ENCODE data around the gene C1QTNF6. TPM values are rescaled to one million over a fixed set of nuclear protein-coding genes. Genes with fewer than 3 reads are reported as not detected.

Gene C1QTNF6
- total RNA-seq, 1 donor from 2014 or later: 7.7 TPM

GRCh38 chr22:37164505-37164887 lies 23.6 kb downstream of the C1QTNF6 start:
- intact Hi-C loops (cut with micrococcal nuclease): loop anchor here (10.0 kb wide), 1 partner anchor 390 kb away; the partner anchor contains the start of gene IFT27

DNA sequence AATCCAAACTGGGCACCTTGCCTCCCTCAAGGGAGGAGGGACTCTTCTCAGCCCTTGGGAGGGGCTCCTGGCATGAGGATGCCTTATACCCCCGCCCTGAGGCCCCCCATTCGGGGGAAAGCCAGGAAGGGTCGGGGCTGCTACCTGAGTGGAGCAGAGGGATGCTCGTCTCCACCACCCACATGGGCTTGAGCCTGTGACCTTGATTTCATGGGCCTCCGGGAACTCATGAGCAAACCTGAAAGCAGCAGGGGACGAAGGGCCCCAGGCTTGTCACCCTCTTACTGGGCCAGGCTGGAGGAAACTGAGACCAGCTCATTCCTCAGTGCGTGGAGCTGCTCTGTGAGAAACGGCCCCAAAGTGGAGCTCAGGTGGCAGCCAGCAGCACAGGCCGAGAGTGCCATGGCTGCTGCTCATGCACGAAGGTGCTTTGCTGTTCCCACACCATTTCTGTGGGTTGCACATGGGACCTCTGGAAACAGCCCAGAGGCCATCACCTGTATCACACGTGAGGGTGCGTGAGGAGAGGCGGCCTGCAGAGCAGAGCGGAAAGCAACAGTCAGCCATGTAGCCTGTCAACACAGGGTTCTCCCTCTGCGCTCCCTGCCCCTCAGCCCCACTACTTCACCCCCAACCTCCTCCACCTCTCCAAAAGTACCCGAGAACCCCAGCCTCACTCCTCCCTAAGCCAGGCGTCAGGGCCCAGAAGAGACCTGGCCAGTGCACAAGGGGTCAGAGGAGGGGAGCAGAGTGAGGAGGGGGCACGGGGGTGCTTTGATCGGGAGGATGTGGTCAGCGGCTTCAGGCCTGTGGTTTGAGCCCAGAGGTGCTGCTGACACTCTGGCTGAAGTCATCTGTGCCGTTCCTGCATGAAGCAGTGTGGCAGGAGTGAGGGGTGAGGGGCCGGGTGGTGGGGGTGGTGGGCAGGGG lies 24.2 kb downstream of the C1QTNF6 start:
- intact Hi-C loops (cut with micrococcal nuclease): loop anchor here (2.0 to 10.0 kb wide), 4 partner anchors 55 to 389 kb away; partner anchors contain the start of gene IFT27

DNA sequence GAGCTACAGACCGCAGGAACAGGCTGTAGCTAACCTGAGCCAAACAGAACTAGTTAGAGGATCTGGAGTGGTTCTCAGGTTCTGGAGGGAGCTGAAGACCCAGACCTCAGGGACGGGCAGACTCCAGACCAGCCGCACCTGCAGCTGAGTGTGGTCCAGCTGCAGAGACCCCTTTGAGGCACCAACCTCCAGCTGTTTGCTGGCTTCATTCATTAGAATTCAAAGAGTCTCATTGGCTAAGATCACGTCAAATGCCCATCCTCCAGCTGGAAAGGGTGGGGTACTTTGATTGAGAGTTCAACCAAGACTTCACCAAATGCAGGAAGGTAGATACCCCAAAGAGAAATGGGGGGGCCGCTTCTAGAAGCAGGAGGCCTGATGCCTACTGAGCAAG lies 25.0 kb downstream of the C1QTNF6 start:
- intact Hi-C loops (cut with micrococcal nuclease): loop anchor here (2.0 to 10.0 kb wide), 4 partner anchors 56 to 388 kb away; partner anchors contain the start of gene IFT27

GRCh38 chr22:37162221-37163095 lies 25.6 kb downstream of the C1QTNF6 start:
- intact Hi-C loops (cut with micrococcal nuclease): loop anchor here (1.0 to 10.0 kb wide), 9 partner anchors 12 to 388 kb away; partner anchors contain the start of genes IFT27 and RAC2

GRCh38 chr22:37161443-37161842 lies 26.6 kb downstream of the C1QTNF6 start:
- intact Hi-C loops (cut with micrococcal nuclease): loop anchor here (10.0 kb wide), 1 partner anchor 387 kb away; the partner anchor contains the start of gene IFT27

DNA sequence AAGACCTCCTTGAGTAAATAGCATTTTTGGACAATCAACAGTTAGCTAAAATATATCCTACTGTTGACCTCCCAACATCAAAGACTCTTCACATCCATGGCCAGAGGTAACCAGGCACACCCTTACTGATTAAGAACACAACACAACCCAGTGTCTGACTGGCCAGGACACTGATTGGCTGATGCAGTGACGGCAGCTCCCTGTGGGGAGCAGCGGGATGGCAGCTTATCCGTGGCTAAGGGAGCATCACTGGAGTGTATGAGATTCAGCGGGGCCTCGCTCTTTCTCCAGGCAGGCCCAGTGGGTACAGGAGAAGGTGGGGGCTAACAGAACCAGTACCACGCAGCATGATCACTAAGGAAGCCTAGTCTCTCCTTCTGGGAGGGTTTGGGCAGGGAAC lies 28.0 kb downstream of the C1QTNF6 start:
- intact Hi-C loops (cut with micrococcal nuclease): loop anchor here (10.0 kb wide), 1 partner anchor 385 kb away; the partner anchor contains the start of gene IFT27

DNA sequence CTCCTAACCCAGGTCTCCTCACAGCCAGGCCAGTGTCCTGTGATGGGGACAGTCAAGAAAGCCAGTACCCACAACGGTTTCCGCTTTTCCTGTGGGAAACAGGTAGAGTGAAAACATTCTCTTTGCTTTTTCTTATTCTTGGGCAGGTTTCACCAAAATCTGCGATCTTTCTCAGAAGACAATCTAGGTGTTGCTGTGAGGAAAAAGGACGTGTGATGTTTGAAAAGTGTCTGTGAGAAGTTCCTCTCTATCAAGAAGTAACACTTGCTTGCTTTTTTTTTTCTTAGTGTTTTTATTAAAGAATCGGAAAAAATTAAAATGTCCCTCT lies 29.1 kb downstream of the C1QTNF6 start:
- intact Hi-C loops (cut with micrococcal nuclease): no loop called here

GRCh38 chr22:37157516-37158285 lies 30.3 kb downstream of the C1QTNF6 start:
- intact Hi-C loops (cut with micrococcal nuclease): no loop called here

- intact Hi-C loops (cut with micrococcal nuclease): no loop called here
Observed at GRCh38 chr22:37156686-37157435, 31.2 kb downstream of the C1QTNF6 start.

- intact Hi-C loops (cut with micrococcal nuclease): no loop called here
Observed at GRCh38 chr22:37155971-37156370, 32.1 kb downstream of the C1QTNF6 start.

- intact Hi-C loops (cut with micrococcal nuclease): no loop called here
Observed at GRCh38 chr22:37154925-37155712, 32.9 kb downstream of the C1QTNF6 start.

DNA sequence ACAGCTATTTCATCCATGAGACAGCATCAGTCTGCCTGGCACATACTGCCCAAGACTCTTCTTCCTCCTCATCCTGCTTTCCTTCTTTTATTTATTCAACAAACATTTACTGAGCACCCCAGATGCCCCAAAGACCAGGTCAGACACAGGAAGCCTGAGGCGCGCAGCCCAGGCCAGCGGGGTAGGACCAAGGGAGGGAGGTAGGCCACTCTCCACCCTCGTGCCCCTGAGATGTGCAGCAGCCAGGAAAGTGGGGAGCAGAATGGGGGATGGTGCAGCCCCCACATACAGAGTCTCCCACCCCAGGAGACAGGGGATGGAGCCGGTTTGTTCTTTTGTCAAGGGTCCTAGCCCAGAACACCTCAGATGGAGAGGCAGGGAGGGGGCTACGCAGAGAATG lies 34.1 kb downstream of the C1QTNF6 start:
- intact Hi-C loops (cut with micrococcal nuclease): no loop called here

- intact Hi-C loops (cut with micrococcal nuclease): no loop called here
Observed at GRCh38 chr22:37151401-37151800, 36.6 kb downstream of the C1QTNF6 start.

DNA sequence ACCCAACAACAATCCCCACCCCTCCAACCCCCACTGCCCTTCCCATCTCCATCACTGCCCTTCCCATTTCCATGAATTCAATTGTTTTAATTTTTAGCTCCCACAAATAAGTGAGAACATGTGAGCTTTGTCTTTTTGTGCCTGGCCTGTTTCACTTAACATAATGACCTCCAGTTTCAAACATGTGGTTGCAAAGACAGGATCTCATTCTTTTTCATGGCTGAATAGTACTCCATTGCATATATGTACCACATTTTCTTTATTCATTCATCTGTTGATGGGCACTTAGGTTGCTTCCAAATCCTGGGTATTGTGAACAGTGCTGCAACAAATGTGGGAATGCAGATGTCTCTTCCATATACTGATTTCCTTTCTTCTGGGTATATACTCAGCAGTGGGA lies 37.3 kb downstream of the C1QTNF6 start:
- intact Hi-C loops (cut with micrococcal nuclease): loop anchor here (1.0 kb wide), 2 partner anchors 12 to 28 kb away; no protein-coding TSS in a partner anchor

DNA sequence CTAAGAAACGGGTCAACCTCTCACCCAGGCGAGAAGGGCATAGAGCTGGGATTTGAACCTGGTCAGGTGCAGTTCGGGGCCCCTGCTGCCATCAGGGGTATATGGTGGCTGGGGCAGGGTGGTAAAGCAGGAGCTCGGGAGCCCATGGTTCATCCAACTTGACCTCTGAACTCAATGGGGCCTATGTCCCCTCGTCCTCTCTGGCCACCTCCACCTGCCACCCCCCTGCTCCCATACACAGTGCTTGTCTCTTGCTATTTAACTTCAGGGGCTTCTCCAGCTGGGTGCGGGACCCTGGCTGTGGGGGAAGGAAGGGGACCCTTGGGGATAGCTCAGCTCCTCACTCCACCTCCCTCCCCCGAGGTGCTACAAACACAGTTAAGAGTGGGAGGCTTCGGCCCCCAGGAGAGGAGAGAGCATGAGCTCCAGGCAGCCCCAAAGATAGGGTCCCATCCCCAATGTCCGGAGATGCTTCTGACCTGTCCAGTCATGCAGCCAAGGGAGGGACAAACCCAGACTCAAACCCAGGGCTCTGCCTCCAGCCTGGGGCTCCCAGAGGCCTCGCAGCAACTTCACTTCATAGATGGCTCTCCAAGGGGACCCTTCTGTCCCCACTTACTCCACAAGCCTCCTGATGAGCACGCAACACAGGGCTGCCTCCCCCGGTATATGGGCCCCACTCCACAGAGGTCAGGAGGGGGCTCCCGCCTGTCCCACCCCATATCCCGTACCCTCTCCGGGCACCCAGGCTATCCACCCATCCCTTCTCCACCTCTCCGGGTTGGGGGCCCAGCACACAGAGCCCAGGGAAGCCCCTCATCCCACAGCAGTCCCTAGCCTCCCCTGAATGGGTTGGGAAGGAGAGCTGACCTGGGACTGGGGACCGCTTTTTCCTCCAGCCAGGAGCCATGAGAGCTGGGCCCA lies 39.0 kb downstream of the C1QTNF6 start:
- intact Hi-C loops (cut with micrococcal nuclease): loop anchor here (1.0 to 2.0 kb wide), 3 partner anchors 50 to 460 kb away; partner anchors contain the start of gene GGA1

- intact Hi-C loops (cut with micrococcal nuclease): loop anchor here (2.0 kb wide), 1 partner anchor 461 kb away; the partner anchor contains the start of gene GGA1
Observed at GRCh38 chr22:37148031-37148651, 39.9 kb downstream of the C1QTNF6 start.

GRCh38 chr22:37147186-37147990 lies 40.7 kb downstream of the C1QTNF6 start:
- intact Hi-C loops (cut with micrococcal nuclease): no loop called here
